HL-60 (cell line): ENCODE results near the gene CFAP74.

Experiments used
- POLR2AphosphoS5 ChIP-seq: IDR thresholded peaks from 2 replicates; pipeline ENCODE4 v1.6.1; 2012; ENCODE audit warnings: low read depth
- TF ChIP-seq, protein P1 (sequence below): IDR thresholded peaks from one replicate; pipeline ENCODE4 v1.5.1; 2011; ENCODE audit warnings: low read length, control low read depth, inconsistent platforms; ENCODE audit not compliant: insufficient read depth

DNA sequence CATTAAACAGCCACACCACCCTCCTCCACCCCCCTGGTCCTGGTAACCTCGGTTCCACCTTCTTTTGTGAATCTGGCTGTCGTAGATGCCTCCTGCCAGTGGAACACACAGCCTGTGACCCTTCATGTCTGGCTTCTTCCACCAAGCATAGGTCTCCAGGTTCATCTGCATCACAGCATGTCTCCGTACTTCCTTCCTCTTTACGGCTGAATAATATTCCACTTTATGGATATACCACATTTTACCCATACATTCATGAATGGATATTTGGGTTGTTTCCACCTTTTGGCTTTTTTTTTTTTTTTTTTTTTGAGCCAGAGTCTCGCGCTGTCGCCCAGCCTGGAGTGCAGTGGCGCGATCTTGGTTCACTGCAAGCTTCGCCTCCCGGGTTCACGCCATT lies 100.4 kb downstream of the CFAP74 start:
- TF ChIP-seq, protein P1, sequence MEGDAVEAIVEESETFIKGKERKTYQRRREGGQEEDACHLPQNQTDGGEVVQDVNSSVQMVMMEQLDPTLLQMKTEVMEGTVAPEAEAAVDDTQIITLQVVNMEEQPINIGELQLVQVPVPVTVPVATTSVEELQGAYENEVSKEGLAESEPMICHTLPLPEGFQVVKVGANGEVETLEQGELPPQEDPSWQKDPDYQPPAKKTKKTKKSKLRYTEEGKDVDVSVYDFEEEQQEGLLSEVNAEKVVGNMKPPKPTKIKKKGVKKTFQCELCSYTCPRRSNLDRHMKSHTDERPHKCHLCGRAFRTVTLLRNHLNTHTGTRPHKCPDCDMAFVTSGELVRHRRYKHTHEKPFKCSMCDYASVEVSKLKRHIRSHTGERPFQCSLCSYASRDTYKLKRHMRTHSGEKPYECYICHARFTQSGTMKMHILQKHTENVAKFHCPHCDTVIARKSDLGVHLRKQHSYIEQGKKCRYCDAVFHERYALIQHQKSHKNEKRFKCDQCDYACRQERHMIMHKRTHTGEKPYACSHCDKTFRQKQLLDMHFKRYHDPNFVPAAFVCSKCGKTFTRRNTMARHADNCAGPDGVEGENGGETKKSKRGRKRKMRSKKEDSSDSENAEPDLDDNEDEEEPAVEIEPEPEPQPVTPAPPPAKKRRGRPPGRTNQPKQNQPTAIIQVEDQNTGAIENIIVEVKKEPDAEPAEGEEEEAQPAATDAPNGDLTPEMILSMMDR: no peak
- no peak for TF ChIP-seq POLR2AphosphoS5
